Panc1 (cell line): Measurements from ENCODE around the gene KRT86. TPM values are rescaled to one million over a fixed set of nuclear protein-coding genes. Genes with fewer than 3 reads are reported as not detected.

Source experiments
- ATAC-seq: fragments of 200-7000 bp; cut with Tn5 transposase; 2 replicates; pipeline ENCODE4 v1.9.1; 2020; ENCODE audit warnings: mild to moderate bottlenecking, moderate library complexity
- BruUV-seq: library from RNA; stranded (reverse); fragments of 400-500 nt; replicated peaks from 2 replicates; lab custom pipeline; 2021; lab: Mats Ljungman, UMichigan
- CTCF ChIA-PET: fragments of 300-600 bp; sonication (Branson Sonifier 250); formaldehyde crosslinking; loops from one replicate; lab custom pipeline; 2022; ENCODE audit warnings: antibody characterized with exemption; lab: Charles Lee
- POLR2A ChIA-PET: fragments of 300-600 bp; sonication (Branson Sonifier 250); formaldehyde crosslinking; loops from one replicate; lab custom pipeline; 2022; ENCODE audit warnings: antibody characterized with exemption; lab: Charles Lee
- DNase-seq: peaks from one replicate; pipeline ENCODE4 v3.0.0-alpha.2; 2010; ENCODE audit warnings: low read depth, low spot score
- H3K27ac ChIP-seq: 2 replicates; pipeline ENCODE4 v1.5.1; 2011; ENCODE audit warnings: mild to moderate bottlenecking, low read length, inconsistent platforms
- H3K27me3 ChIP-seq: fragments of 200-500 bp; sonication (Bioruptor generic); 2 replicates; pipeline ENCODE4 v1.6.0; 2014; ENCODE audit warnings: low read length, inconsistent platforms; ENCODE audit not compliant: control insufficient read depth, insufficient read depth
- H3K36me3 ChIP-seq: fragments of 200-500 bp; sonication (Bioruptor generic); 2 replicates; pipeline ENCODE4 v1.5.1; 2014; ENCODE audit warnings: inconsistent platforms, mild to moderate bottlenecking, low read length, moderate library complexity; ENCODE audit not compliant: control insufficient read depth, insufficient read depth
- H3K4me1 ChIP-seq: 2 replicates; pipeline ENCODE4 v1.5.1; 2011; ENCODE audit warnings: inconsistent platforms, mild to moderate bottlenecking, low read length, moderate library complexity; ENCODE audit not compliant: control insufficient read depth, insufficient read depth
- H3K4me3 ChIP-seq, 2 experiments: 2 replicates each; pipeline ENCODE4 v1.5.1; 2011 to 2012; ENCODE audit warnings: low read depth in 2 of 2, low read length in 2 of 2, mild to moderate bottlenecking in 2 of 2, inconsistent platforms in 1 of 2, moderate library complexity in 1 of 2
- H3K9me3 ChIP-seq: fragments of 200-500 bp; sonication (Bioruptor generic); 2 replicates; pipeline ENCODE4 v1.5.1; 2014; ENCODE audit warnings: low read depth, mild to moderate bottlenecking, inconsistent platforms, low read length, moderate library complexity; ENCODE audit not compliant: control insufficient read depth, insufficient read depth
- CTCF ChIP-seq: fragments of 450-650 bp; IDR thresholded peaks from 2 replicates; pipeline ENCODE4 v1.5.1; 2017; ENCODE audit warnings: mild to moderate bottlenecking
- POLR2AphosphoS5 ChIP-seq: IDR thresholded peaks from 2 replicates; pipeline ENCODE4 v1.6.1; 2012; ENCODE audit warnings: mild to moderate bottlenecking, low read depth, low read length, moderate library complexity
- REST ChIP-seq, 2 experiments: IDR thresholded peaks; 2 replicates each; pipeline ENCODE4 v1.6.1; 2011 to 2012; ENCODE audit warnings: low read depth in 2 of 2, control low read depth in 1 of 2, low read length in 1 of 2, mild to moderate bottlenecking in 1 of 2, moderate library complexity in 1 of 2; ENCODE audit not compliant: insufficient read depth in 1 of 2
- SIN3A ChIP-seq: IDR thresholded peaks from 2 replicates; pipeline ENCODE4 v1.6.1; 2012; ENCODE audit warnings: low read depth, mild to moderate bottlenecking, low read length, moderate library complexity, borderline replicate concordance; ENCODE audit not compliant: insufficient read depth
- TCF7L2 ChIP-seq: IDR thresholded peaks from 2 replicates; pipeline ENCODE4 v1.6.1; 2011; ENCODE audit warnings: mild to moderate bottlenecking, low read depth, low read length, inconsistent platforms
- in situ Hi-C: cut with HindIII; loops from 2 replicates; pipeline ENCODE4 v1.10.0; 2016; ENCODE audit warnings: low sequenced_read_pairs, low pct_unique_long_range_greater_than_20kb
- intact Hi-C: fragments of 100-400 bp; cut with micrococcal nuclease; formaldehyde crosslinking; loops from one replicate; pipeline ENCODE4 v1.10.0; 2022; ENCODE audit not compliant: unreplicated experiment
- total RNA-seq: library from RNA; stranded (reverse); gene quantifications from one replicate; pipeline ENCODE4 v1.2.1, GENCODE V29; 2021; ENCODE audit not compliant: unreplicated experiment

Gene KRT86
- total RNA-seq, 1 experiment from 2014 or later, result 1.1 TPM

GRCh38 chr12:52243856-52244614 is 30.4 kb upstream of the KRT86 start:
- H3K27me3 ChIP-seq, result no peaks in the 10 kb centered on the region
- intact Hi-C loops, result no loop called here
- CTCF ChIA-PET, result interaction anchor here (0.5 to 1.9 kb wide), 5 partner anchors 13 to 352 kb away, joined by 3 to 7 read pairs (median 3); no protein-coding TSS in a partner anchor
- BruUV-seq, result no TSS peak
- POLR2A ChIA-PET, result no interaction called here
- ATAC-seq, result peak; percentile 90
- H3K9me3 ChIP-seq, result no peaks in the 10 kb centered on the region
- H3K27ac ChIP-seq, result peak overlapping the region; percentile 97
- DNase-seq, result peak; percentile 79
- no peaks in the 10 kb centered on the region for H3K36me3 ChIP-seq
- TF ChIP-seq REST (IDR thresholded peaks at IDR 0.05; ENCODE audit: insufficient read depth in 1 of 2, low read depth in 2 of 2, low read length in 1 of 2) (peak in 1 of 2 experiments; percentile 14; a peak in 1 of 4 replicates), CTCF (no peak), POLR2AphosphoS5 (peak; percentile 67; the same call in 1 of the 2 replicates), TCF7L2 (no peak), SIN3A (no peak)
- H3K4me3 ChIP-seq, result no peak overlapping the region; a peak in 1 of 4 replicates
- in situ Hi-C loops, result no loop called here
- H3K4me1 ChIP-seq, result peaks cover 74% of the 10 kb centered on the region

GRCh38 chr12:52244615-52244994 is 29.8 kb upstream of the KRT86 start:
- ATAC-seq (peak; percentile 39), DNase-seq (no peak)
- peak overlapping the region; percentile 97 for H3K27ac ChIP-seq
- H3K27me3 ChIP-seq, result no peaks in the 10 kb centered on the region
- ChIA-PET CTCF (interaction anchor here (1.2 to 1.9 kb wide), 2 partner anchors 34 to 83 kb away, joined by 3 to 7 read pairs; no protein-coding TSS in a partner anchor), POLR2A (no interaction called here)
- intact Hi-C loops (no loop called here), in situ Hi-C loops (no loop called here)
- peaks cover 75% of the 10 kb centered on the region for H3K4me1 ChIP-seq
- no peaks in the 10 kb centered on the region for H3K36me3 ChIP-seq
- no peaks in the 10 kb centered on the region for H3K9me3 ChIP-seq
- BruUV-seq, result no TSS peak
- H3K4me3 ChIP-seq, result no peak overlapping the region; a peak in 1 of 4 replicates
- TF ChIP-seq REST (IDR thresholded peaks at IDR 0.05; ENCODE audit: insufficient read depth in 1 of 2, low read depth in 2 of 2, low read length in 1 of 2) (no peak), SIN3A (no peak), POLR2AphosphoS5 (no peak), TCF7L2 (no peak), CTCF (no peak)
